Common myeloid progenitor, CD34-positive (primary cell): Measurements from ENCODE around the gene ATP8B2.

Source experiments
- CTCF ChIA-PET: fragments of 350-600 bp; sonication (Branson Sonifier 250); formaldehyde crosslinking; loops from one replicate; lab custom pipeline; 2021; ENCODE audit warnings: antibody characterized with exemption; lab: Charles Lee
- POLR2A ChIA-PET: fragments of 350-600 bp; sonication (Branson Sonifier 250); formaldehyde crosslinking; loops from one replicate; lab custom pipeline; 2021; ENCODE audit warnings: antibody characterized with exemption; lab: Charles Lee
- DNase-seq, 3 donors: peaks; one replicate each; pipeline versions ENCODE4 v3.0.0 to v3.0.0-alpha.2; 2013
- H3K27ac ChIP-seq, 2 experiments: 1 replicate in 1 of 2; 2 replicates in 1 of 2; pipeline ENCODE4 v1.7.0; 2013; ENCODE audit warnings: inconsistent platforms in 2 of 2, low read length in 2 of 2, mild to moderate bottlenecking in 2 of 2, low read depth in 1 of 2, moderate library complexity in 1 of 2; ENCODE audit not compliant: severe bottlenecking in 2 of 2, insufficient read depth in 1 of 2, poor library complexity in 1 of 2
- H3K27me3 ChIP-seq, 5 experiments: replicated peaks in 2 of 5; 1 replicate in 3 of 5; 2 replicates in 2 of 5; pipeline versions ENCODE4 v1.6.1 to v1.7.0; 2013; ENCODE audit warnings: low read length in 4 of 5, mild to moderate bottlenecking in 2 of 5, moderate library complexity in 2 of 5, inconsistent platforms in 1 of 5; ENCODE audit not compliant: insufficient read depth in 5 of 5, control insufficient read depth in 4 of 5
- H3K36me3 ChIP-seq, 4 experiments: 1 replicate in 2 of 4; 2 replicates in 2 of 4; pipeline versions ENCODE4 v1.6.1 to v1.7.0; 2013; ENCODE audit warnings: low read length in 3 of 4, control low read depth in 1 of 4, mild to moderate bottlenecking in 1 of 4; ENCODE audit not compliant: control insufficient read depth in 4 of 4, insufficient read depth in 4 of 4
- H3K4me1 ChIP-seq, 4 experiments: 1 replicate in 3 of 4; 2 replicates in 1 of 4; pipeline versions ENCODE4 v1.6.1 to v1.7.1; 2013; ENCODE audit warnings: low read length in 3 of 4, mild to moderate bottlenecking in 3 of 4, control low read depth in 1 of 4, inconsistent platforms in 1 of 4, moderate library complexity in 1 of 4; ENCODE audit not compliant: control insufficient read depth in 4 of 4, insufficient read depth in 4 of 4; ENCODE audit errors: control extremely low read depth in 1 of 4
- H3K4me3 ChIP-seq, 7 experiments: 1 replicate in 4 of 7; 2 replicates in 3 of 7; pipeline versions ENCODE4 v1.5.1 to v1.7.0; 2013; ENCODE audit warnings: mild to moderate bottlenecking in 7 of 7, low read length in 6 of 7, moderate library complexity in 6 of 7, inconsistent platforms in 2 of 7, low read depth in 2 of 7, control low read depth in 1 of 7; ENCODE audit not compliant: insufficient read depth in 4 of 7, control insufficient read depth in 1 of 7; ENCODE audit errors: extremely low read depth in 1 of 7
- H3K9me3 ChIP-seq, 5 experiments: 1 replicate in 4 of 5; 2 replicates in 1 of 5; pipeline versions ENCODE4 v1.6.1 to v1.7.1; 2013; ENCODE audit warnings: low read length in 4 of 5, mild to moderate bottlenecking in 2 of 5, inconsistent platforms in 1 of 5, low read depth in 1 of 5, moderate library complexity in 1 of 5; ENCODE audit not compliant: control insufficient read depth in 4 of 5, insufficient read depth in 2 of 5; ENCODE audit errors: control extremely low read depth in 1 of 5
- WGBS: methylation state at CpG from one replicate; pipeline ENCODE4 v1.1.5; 2013; ENCODE audit not compliant: insufficient coverage; 5-methylcytosine and 5-hydroxymethylcytosine counted together

ATP8B2 gene

GRCh38 chr1:154391086-154391770 is 65.9 kb downstream of the ATP8B2 start:
- no peak overlapping the region for H3K27ac ChIP-seq
- DNase-seq = no peak
- H3K36me3 ChIP-seq = no peaks in the 10 kb centered on the region
- H3K4me1 ChIP-seq = peaks cover 0 to 8% (median 0%) of the 10 kb centered on the region in 4 experiments
- ChIA-PET CTCF (interaction anchor here (0.9 to 1.1 kb wide), 3 partner anchors 24 to 58 kb away, joined by 3 to 4 read pairs (median 3); no protein-coding TSS in a partner anchor), POLR2A (no interaction called here)
- WGBS = 92% methylated on average over 7 of the region's 9 CpGs
- no peaks in the 10 kb centered on the region for H3K27me3 ChIP-seq
- H3K4me3 ChIP-seq = no peak overlapping the region
- H3K9me3 ChIP-seq = no peaks in the 10 kb centered on the region

DNA sequence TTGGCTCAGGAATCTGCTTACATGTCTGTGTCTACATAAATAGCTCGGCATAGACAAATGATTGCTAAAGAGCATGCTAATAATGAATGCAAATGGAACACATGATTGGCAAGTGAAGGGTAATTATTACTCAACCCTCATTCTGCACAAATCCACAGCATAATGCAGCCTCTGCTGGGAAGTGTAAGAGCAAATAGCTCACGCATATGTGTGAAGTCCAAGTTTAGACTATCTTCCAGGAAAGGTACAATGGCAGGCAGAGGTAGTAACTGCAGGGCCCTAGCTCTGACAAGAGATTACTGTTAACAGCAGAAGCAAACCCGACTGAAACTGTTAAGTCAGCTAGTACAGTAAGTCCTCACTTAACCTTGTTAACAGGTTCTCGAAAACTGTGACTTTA is 72.8 kb downstream of the ATP8B2 start:
- Histone ChIP-seq H3K9me3 (no peaks in the 10 kb centered on the region), H3K27me3 (no peaks in the 10 kb centered on the region), H3K36me3 (no peaks in the 10 kb centered on the region), H3K27ac (no peak overlapping the region), H3K4me3 (no peak overlapping the region), H3K4me1 (peaks cover 6 to 34% (median 18%) of the 10 kb centered on the region in 4 experiments)
- WGBS = 84% methylated on average over 3 of the region's 4 CpGs
- ChIA-PET POLR2A (no interaction called here), CTCF (interaction anchor here (1.1 to 1.6 kb wide), 3 partner anchors 34 to 81 kb away, joined by 3 to 5 read pairs (median 3); no protein-coding TSS in a partner anchor)
- no peak for DNase-seq

DNA sequence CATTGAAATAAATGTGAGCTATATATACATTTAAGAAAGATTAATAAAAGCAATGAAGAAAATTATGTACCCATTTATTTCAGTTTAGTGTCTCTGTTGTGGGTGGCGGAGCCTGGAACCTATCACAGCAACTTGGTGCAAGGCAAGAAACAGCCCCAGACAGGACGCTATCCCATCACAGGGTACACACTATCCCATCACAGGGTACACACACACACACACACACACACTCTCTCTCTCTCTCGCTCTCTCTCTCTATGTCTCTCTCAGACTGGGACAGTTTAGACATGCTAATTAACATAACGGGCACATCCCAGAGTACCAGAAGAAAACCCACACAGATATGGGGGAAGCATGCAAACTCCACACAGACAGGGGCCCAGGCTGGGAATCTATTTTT is 73.4 kb downstream of the ATP8B2 start:
- no CpG with 5 or more reads among the region's 4 CpGs for WGBS
- peaks cover 7 to 40% (median 23%) of the 10 kb centered on the region in 4 experiments for H3K4me1 ChIP-seq
- no peak overlapping the region for H3K4me3 ChIP-seq
- no peaks in the 10 kb centered on the region for H3K36me3 ChIP-seq
- no peaks in the 10 kb centered on the region for H3K27me3 ChIP-seq
- ChIA-PET CTCF (interaction anchor here (1.1 to 1.6 kb wide), 3 partner anchors 35 to 81 kb away, joined by 3 to 5 read pairs (median 3); no protein-coding TSS in a partner anchor), POLR2A (no interaction called here)
- H3K27ac ChIP-seq = no peak overlapping the region
- DNase-seq = no peak
- no peaks in the 10 kb centered on the region for H3K9me3 ChIP-seq

DNA sequence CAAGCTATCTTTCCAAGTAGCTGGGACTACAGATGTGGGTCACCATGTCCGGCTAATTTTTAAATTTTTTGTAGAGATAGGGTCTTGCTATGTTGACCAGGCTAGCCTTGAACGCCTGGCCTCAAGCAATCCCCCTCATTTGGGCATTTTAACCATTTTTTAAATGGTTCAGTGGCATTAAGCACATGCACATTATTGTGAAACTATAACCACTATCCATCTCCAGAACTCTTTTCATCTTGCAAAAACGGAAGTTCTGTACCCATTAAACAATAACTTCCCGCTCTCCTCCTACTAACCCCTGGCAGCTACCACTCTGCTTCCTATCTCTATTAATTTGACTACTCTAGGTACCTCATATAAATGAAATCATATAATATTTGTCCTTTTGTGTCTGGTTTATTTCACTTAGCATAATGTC is 75.1 kb downstream of the ATP8B2 start:
- Histone ChIP-seq H3K4me1 (peaks cover 10 to 55% (median 38%) of the 10 kb centered on the region in 4 experiments), H3K4me3 (no peak overlapping the region), H3K27ac (no peak overlapping the region), H3K36me3 (no peaks in the 10 kb centered on the region), H3K9me3 (no peaks in the 10 kb centered on the region), H3K27me3 (no peaks in the 10 kb centered on the region)
- ChIA-PET CTCF (interaction anchor here (0.9 to 1.5 kb wide), 2 partner anchors 20 to 49 kb away, joined by 4 to 6 read pairs; no protein-coding TSS in a partner anchor), POLR2A (no interaction called here)
- WGBS = 0% methylated on average over 1 of the region's 4 CpGs
- DNase-seq = peak in 2 of 3 donors; percentile 69 to 78
